A673 (cell line): ENCODE measurements around the gene TPO. TPM values are rescaled to one million over a fixed set of nuclear protein-coding genes. Genes with fewer than 3 reads are reported as not detected.
"Not testable (repeated sequence)": the region's sequence is repeated elsewhere in the genome, so short reads cannot be mapped to it uniquely, and the experiment has no call there.

Experiments
- BruUV-seq: library from RNA; stranded (reverse); fragments of 400-500 nt; replicated peaks from 2 replicates; lab custom pipeline; 2021; lab: Mats Ljungman, UMichigan
- CTCF ChIA-PET: fragments of 300-600 bp; sonication (Branson Sonifier 250); formaldehyde crosslinking; loops from one replicate; lab custom pipeline; 2022; ENCODE audit warnings: antibody characterized with exemption; lab: Charles Lee
- POLR2A ChIA-PET: fragments of 300-600 bp; sonication (Branson Sonifier 250); formaldehyde crosslinking; loops from one replicate; lab custom pipeline; 2022; ENCODE audit warnings: antibody characterized with exemption; ENCODE audit not compliant: low non-redundant PET; lab: Charles Lee
- DNase-seq: peaks from one replicate; pipeline ENCODE4 v3.0.0-alpha.2; 2015; ENCODE audit warnings: low spot score
- H3K27ac ChIP-seq: fragments of 200-600 bp; sonication (generic); 2 replicates; pipeline ENCODE4 v1.5.1; 2016; ENCODE audit warnings: mixed run types, low read depth, mild to moderate bottlenecking, mixed read lengths, antibody characterized with exemption, low read length; ENCODE audit not compliant: poor library complexity, severe bottlenecking
- H3K27me3 ChIP-seq: fragments of 200-600 bp; sonication (generic); replicated peaks from 2 replicates; pipeline ENCODE4 v1.6.1; 2017; ENCODE audit warnings: mixed run types, low read depth, mild to moderate bottlenecking, mixed read lengths, antibody characterized with exemption, low read length; ENCODE audit not compliant: insufficient read depth, poor library complexity
- H3K36me3 ChIP-seq: fragments of 200-600 bp; sonication (generic); 2 replicates; pipeline ENCODE4 v1.6.1; 2016; ENCODE audit warnings: mixed run types, mild to moderate bottlenecking, mixed read lengths, antibody characterized with exemption, low read length; ENCODE audit not compliant: insufficient read depth, poor library complexity, severe bottlenecking
- H3K4me1 ChIP-seq: fragments of 200-600 bp; sonication (generic); 2 replicates; pipeline ENCODE4 v1.6.1; 2017; ENCODE audit warnings: mixed run types, mild to moderate bottlenecking, mixed read lengths, antibody characterized with exemption, low read length; ENCODE audit not compliant: insufficient read depth, poor library complexity, severe bottlenecking
- H3K4me3 ChIP-seq: fragments of 200-600 bp; sonication (generic); 2 replicates; pipeline ENCODE4 v1.5.1; 2016; ENCODE audit warnings: low read depth, mixed run types, mild to moderate bottlenecking, mixed read lengths, low read length; ENCODE audit not compliant: poor library complexity, severe bottlenecking
- H3K9me3 ChIP-seq: fragments of 200-600 bp; sonication (generic); 2 replicates; pipeline ENCODE4 v1.6.1; 2016; ENCODE audit warnings: mixed run types, low read depth, mild to moderate bottlenecking, mixed read lengths, antibody characterized with exemption, low read length; ENCODE audit not compliant: poor library complexity, severe bottlenecking
- EZH2 ChIP-seq: fragments of 200-600 bp; sonication (generic); IDR thresholded peaks from 2 replicates; pipeline ENCODE4 v1.6.1; 2017; ENCODE audit warnings: borderline replicate concordance, low read depth, mild to moderate bottlenecking, mixed read lengths, antibody characterized with exemption, low read length; ENCODE audit not compliant: poor library complexity, severe bottlenecking
- intact Hi-C: fragments of 100-400 bp; cut with micrococcal nuclease; formaldehyde crosslinking; loops from one replicate; pipeline ENCODE4 v1.10.0; 2022; ENCODE audit not compliant: unreplicated experiment
- total RNA-seq: library from RNA; stranded (reverse); gene quantifications from 2 replicates; pipeline ENCODE4 v1.2.3, GENCODE V29; 2021
- TF ChIP-seq, protein P1 (sequence below): fragments of 300-800, 200-600 bp; sonication (generic); conservative IDR thresholded peaks from 2 replicates; pipeline ENCODE4 v1.5.1; 2017; ENCODE audit warnings: low read depth, mild to moderate bottlenecking, antibody characterized with exemption, low read length, moderate library complexity, mixed read lengths

Gene TPO
- total RNA-seq, 1 experiment from 2014 or later = not detected

DNA sequence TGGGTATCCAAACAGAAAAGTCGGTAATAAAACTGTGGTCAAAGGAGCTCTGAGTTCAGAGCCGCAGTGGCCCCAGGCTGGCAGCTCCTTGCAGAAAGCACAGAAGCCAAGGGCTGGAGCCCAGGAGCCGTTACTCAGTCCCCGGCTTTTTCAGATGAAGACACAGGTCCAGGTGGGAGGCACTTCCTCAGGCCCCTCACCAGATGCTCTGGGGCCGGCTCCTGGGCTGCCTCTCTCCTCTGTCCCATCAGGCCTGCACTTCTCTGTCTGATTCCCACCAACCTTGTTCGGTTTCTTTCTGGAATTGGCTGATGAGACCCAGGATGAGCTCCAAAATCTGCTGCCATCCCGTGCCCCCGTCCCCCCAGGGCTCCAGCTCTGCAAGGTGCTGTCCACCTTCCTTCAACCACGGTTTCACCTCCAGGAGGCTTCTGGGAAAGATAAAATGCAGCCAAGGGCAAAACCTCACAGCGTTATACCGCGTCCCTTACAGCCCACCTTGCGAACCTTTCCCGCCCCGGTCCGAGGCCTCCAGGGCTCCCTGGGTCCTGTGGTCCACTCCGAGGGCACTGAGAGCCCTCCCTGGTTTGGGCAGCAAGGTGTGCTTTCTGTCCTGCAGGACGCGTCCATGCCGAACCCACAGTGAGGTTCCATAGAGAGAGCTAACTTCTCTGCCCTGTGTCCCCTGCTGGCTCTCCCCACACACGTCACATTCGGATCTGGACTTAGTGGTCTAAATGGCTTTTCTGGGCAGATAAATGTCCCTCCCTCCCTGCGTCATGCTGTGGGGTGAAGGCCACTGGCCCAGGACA lies 102.9 kb downstream of the TPO start:
- DNase-seq = no peak

GRCh38 chr2:1516798-1517060 lies 103.5 kb downstream of the TPO start:
- POLR2A ChIA-PET = no interaction called here
- H3K27me3 ChIP-seq = no peaks in the 10 kb centered on the region
- TF ChIP-seq, protein P1, sequence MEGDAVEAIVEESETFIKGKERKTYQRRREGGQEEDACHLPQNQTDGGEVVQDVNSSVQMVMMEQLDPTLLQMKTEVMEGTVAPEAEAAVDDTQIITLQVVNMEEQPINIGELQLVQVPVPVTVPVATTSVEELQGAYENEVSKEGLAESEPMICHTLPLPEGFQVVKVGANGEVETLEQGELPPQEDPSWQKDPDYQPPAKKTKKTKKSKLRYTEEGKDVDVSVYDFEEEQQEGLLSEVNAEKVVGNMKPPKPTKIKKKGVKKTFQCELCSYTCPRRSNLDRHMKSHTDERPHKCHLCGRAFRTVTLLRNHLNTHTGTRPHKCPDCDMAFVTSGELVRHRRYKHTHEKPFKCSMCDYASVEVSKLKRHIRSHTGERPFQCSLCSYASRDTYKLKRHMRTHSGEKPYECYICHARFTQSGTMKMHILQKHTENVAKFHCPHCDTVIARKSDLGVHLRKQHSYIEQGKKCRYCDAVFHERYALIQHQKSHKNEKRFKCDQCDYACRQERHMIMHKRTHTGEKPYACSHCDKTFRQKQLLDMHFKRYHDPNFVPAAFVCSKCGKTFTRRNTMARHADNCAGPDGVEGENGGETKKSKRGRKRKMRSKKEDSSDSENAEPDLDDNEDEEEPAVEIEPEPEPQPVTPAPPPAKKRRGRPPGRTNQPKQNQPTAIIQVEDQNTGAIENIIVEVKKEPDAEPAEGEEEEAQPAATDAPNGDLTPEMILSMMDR = no peak
- no peak for TF ChIP-seq EZH2
- H3K4me3 ChIP-seq = no peak overlapping the region
- intact Hi-C loops = no loop called here
- H3K36me3 ChIP-seq = no peaks in the 10 kb centered on the region
- H3K27ac ChIP-seq = no peak overlapping the region
- no peak for DNase-seq
- no peaks in the 10 kb centered on the region for H3K4me1 ChIP-seq
- no TSS peak for BruUV-seq
- H3K9me3 ChIP-seq = no peaks in the 10 kb centered on the region
- CTCF ChIA-PET = no interaction called here

More for the DNA sequence above, 102.9 kb downstream of the TPO start:
- H3K27me3 ChIP-seq = no peaks in the 10 kb centered on the region
- intact Hi-C loops = no loop called here
- ChIA-PET CTCF (no interaction called here), POLR2A (no interaction called here)
- TF ChIP-seq EZH2 = no peak
- TF ChIP-seq, protein P1 = no peak
- no peaks in the 10 kb centered on the region for H3K36me3 ChIP-seq
- H3K4me1 ChIP-seq = no peaks in the 10 kb centered on the region
- H3K27ac ChIP-seq = no peak overlapping the region
- no TSS peak for BruUV-seq
- H3K9me3 ChIP-seq = no peaks in the 10 kb centered on the region
- H3K4me3 ChIP-seq = no peak overlapping the region

- H3K27me3 ChIP-seq, DNase-seq, CTCF ChIA-PET, H3K27ac ChIP-seq, H3K9me3 ChIP-seq, BruUV-seq, POLR2A ChIA-PET, intact Hi-C loops, H3K36me3 ChIP-seq, H3K4me3 ChIP-seq, H3K4me1 ChIP-seq: not testable (repeated sequence)
Observed at GRCh38 chr2:1517291-1517690, 104.0 kb downstream of the TPO start.

DNA sequence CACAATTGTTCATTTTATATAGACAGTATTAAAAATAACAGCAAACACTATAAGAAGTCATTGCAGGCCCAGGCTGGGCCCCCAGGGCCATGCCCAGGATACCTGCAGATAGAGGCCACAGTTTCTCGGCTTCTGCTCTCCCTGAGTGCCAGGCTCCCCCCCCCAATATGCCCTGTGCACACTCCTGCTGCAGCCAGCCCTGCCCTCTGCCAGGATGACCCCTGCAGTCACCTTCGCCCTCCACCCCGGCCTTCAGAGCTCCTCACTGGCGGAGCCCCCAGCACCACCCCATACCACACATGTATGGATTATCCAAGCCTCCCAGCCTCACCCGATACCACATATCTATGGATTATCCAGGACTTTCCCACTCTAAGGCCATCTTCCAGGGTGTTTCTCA lies 104.5 kb downstream of the TPO start:
- Histone ChIP-seq H3K4me3 (no peak overlapping the region), H3K4me1 (no peaks in the 10 kb centered on the region), H3K9me3 (no peaks in the 10 kb centered on the region), H3K27ac (no peak overlapping the region), H3K27me3 (no peaks in the 10 kb centered on the region), H3K36me3 (no peaks in the 10 kb centered on the region)
- no TSS peak for BruUV-seq
- TF ChIP-seq, protein P1 = no peak
- no peak for TF ChIP-seq EZH2
- intact Hi-C loops = no loop called here
- ChIA-PET POLR2A (no interaction called here), CTCF (no interaction called here)
- no peak for DNase-seq
